IPS DF 19.7 (cell line): ENCODE data around the gene HORMAD2.

Experiments
- DNase-seq: peaks from one replicate; pipeline ENCODE4 v3.0.0-alpha.2; 2013; ENCODE audit warnings: low read depth, low spot score

HORMAD2 gene, protein sequence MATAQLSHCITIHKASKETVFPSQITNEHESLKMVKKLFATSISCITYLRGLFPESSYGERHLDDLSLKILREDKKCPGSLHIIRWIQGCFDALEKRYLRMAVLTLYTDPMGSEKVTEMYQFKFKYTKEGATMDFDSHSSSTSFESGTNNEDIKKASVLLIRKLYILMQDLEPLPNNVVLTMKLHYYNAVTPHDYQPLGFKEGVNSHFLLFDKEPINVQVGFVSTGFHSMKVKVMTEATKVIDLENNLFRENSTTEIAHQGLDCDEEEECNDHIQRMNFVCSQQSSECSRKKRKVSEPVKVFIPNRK

DNA sequence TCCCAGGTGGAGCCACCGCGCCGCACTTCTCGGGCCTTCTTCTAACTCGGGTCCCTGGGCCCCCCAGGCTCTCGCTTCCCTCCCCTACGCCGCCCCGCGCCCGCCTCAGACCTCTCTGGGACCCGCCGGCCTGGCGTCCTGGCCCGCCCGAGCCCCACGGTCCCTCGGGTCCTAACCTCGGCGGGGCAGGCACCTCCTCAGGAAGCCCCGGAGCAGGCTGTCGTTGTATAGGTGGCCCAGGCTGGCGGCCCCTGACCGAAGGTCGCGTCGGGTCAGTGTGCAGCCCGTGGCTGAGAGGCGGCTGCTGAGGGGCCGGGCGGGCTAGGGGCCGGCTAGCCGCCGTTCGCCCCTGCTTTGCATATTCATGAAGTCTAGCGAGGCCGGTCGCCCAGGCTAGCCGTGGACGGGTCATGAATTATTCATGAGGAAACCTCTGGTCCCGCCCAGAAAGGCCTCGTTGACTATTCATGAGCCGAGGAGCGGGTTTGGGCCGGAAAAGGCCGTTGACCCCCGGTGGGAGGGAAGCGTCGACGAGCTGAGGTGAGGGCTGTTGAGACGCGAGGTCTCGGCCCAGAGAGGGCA lies at the start of gene HORMAD2:
Gene HORMAD2 (plus strand): TSS at position 513 of the 582 bp plus-strand sequence. CDS start 13,489 bp downstream, outside the sequence.
- peak; percentile 72 for DNase-seq

GRCh38 chr22:30031328-30031727 lies 48.9 kb upstream of the HORMAD2 start:
- DNase-seq: no peak

- no peak for DNase-seq
These were observed 48.4 kb upstream of the HORMAD2 start for GRCh38 chr22:30031764-30032455.

DNA sequence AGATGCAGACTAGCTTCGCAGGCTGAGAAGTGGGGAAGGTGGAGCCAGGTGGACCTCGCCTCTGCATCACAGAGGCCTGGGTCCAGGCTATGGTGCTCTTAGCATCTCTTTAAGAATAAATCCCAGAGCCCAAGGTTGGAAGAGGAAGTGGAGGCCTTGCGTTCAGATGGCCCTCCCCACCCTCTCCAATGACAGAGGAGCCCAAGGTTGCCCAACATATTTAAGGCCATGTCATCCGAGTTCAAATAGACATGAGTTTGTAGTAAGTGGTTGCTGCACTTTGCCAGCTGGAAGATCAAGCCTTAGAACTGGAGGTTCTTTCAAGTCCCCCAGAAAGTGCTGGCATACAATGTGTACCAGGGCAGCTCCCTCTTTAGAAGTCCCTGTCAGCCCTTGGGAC lies 47.1 kb upstream of the HORMAD2 start:
- DNase-seq: no peak

DNA sequence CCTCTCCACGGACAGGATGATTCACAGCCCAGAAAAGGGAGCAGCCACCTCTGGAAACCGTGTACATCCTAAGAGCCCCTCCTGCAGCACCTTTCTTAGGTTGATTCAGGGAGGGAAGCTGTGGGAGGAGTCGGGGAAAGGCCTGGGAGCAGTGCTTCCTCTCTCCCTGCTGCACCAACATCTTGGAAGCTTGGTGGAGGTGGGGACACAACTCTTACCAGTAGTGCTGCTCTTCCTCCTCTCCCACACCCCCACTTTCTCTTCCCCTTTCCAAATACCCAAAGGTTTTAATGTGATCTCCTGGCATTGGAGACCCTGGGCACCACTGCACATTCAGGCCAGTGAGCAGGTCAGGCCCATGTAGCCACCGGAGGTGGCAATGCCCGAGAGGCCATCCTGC lies 46.4 kb upstream of the HORMAD2 start:
- no peak for DNase-seq

- no peak for DNase-seq
These were observed 43.6 kb upstream of the HORMAD2 start for GRCh38 chr22:30036656-30037055.

DNA sequence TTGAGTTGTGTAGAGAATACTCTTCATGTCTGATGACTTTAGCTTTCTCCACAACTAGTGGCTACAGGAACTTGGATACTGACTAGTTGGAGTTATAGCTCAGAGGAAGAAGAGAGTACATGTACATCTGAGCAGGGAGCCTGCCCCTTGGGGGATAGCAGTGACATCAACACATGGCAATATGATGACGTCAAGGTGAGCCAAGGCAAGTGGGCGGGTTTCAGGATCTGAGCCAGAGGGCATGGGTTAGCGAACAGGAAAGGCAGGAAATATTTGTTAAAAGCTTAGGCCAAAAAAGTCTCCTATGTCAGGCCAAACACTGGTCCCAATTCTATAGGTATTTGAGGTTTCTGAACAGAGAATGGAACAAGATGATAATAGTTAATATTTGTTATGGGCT lies 42.0 kb upstream of the HORMAD2 start:
- no peak for DNase-seq

DNA sequence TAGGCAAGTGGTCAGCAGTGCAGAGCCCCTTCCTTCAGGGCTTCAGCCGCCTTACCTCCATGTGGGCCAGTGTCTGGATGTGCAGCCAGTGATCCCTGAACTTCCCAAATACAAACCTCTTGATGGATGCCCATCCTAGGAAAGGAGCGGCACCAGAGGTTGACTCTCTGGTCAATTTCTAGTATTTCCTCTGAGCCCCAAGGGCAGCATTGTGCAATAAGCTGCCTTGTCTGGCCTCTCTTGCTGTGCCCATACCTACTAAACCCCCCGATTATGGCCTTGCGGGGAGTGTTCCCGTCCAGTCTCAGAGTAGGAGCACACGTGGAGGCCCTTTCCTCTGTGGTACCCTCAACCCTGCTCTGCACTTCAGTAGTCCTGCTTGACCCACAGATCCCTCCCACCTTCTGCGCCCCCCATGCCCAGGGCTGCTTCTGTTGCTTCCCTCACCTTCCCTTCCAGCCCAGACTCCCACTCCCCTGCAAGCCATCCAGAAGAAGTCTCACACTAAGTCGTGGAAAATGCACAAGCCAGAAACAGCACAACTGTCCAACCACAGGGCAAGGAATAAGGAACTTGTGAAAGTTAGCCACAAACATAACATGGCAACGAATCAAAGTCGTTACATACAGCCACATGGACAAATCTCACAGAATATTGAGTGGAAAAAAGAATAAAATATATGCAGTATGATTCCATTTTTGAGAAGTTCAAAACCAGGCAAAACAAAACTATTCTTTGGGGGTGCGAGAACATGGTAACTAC lies 39.6 kb upstream of the HORMAD2 start:
- no peak for DNase-seq

- DNase-seq: no peak
These were observed 38.8 kb upstream of the HORMAD2 start for GRCh38 chr22:30041475-30041874.

- no peak for DNase-seq
These were observed 38.4 kb upstream of the HORMAD2 start for GRCh38 chr22:30041881-30042280.

DNA sequence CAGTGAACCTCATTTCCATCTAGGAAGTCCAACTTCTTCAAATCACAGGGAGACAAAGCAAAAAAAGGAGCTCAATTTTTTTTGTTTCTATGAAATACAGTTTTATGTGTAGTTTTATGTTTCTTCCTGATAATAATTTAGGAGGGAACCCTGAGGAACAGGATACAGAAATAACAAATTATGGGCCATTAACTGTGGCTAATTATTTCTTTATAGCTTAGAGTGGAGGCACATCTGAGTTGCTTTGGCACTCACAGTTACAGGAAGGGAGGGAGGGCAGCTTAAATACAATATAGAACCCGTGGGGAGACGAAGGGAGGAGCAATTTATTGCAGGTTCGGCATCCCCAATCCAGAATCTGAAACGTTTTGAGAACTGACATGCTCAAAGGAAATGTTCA lies 37.1 kb upstream of the HORMAD2 start:
- no peak for DNase-seq

- no peak for DNase-seq
These were observed 35.9 kb upstream of the HORMAD2 start for GRCh38 chr22:30044369-30044768.

DNA sequence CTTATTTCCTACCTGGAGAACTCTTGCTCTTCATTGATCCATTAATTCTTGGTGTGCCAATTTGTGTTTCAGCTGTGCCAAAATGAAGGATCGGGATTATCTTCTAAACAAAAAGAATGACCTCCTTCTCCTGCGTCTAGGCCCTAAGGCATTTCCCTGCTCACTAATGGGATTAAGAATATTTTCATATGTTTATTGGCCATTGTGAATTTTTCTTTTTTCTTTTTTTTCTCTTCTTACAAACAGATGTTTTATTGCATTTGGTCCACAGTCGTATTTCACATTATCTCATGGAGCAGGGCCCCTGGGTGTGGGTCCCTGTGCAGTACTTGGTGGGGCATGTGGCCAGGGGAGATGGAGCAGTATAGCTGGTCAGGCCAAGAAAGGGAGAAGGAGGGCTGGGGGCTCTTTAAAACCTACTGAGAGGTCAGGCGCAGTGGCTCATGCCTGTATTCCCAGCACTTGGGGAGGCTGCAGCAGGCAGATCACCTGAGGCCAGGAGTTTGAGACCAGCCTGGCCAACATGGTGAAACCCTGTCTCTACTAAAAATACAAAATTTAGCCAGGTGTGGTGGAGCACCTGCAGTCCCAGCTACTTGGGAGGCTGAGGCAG lies 35.3 kb upstream of the HORMAD2 start:
- DNase-seq: no peak

GRCh38 chr22:30045494-30045887 lies 34.8 kb upstream of the HORMAD2 start:
- DNase-seq: no peak

DNA sequence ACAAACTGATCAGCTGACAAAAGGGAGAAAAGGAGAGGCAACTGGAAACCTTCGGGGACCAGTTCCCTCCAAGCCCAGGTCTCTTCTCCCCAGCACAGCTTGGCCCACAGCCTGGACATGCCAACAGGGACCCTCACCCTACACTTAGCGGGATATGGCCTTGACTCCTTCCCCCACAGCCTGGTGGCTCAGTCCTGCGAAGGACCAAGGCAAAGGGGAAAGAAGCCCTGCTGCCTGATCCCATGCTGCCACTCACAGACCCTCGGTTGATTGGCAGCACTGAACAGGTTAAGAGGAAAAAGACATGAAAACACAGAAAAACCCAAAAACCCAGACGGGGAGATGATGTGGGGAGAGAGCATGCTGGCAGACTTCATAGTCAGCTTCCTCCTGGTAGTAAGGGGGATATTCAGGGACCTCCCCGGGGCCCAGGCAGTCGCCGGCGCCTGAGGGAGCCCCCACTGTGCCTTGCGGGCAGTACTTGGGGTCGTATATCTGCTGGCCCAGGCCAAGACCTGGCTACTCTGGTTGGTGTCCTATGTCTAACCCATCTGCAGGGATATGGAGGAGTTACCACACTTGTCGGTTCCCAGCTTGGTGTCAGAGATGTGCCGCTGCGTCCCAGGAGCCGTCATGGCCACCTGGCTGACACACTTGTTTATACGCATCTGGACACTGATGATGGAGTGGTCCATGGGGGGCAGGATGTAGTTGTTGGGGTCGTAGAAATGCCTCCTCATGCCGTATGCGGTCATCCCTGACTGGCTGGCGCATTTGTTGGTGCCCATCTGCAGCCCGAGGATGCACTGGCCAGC lies 34.2 kb upstream of the HORMAD2 start:
- no peak for DNase-seq

DNA sequence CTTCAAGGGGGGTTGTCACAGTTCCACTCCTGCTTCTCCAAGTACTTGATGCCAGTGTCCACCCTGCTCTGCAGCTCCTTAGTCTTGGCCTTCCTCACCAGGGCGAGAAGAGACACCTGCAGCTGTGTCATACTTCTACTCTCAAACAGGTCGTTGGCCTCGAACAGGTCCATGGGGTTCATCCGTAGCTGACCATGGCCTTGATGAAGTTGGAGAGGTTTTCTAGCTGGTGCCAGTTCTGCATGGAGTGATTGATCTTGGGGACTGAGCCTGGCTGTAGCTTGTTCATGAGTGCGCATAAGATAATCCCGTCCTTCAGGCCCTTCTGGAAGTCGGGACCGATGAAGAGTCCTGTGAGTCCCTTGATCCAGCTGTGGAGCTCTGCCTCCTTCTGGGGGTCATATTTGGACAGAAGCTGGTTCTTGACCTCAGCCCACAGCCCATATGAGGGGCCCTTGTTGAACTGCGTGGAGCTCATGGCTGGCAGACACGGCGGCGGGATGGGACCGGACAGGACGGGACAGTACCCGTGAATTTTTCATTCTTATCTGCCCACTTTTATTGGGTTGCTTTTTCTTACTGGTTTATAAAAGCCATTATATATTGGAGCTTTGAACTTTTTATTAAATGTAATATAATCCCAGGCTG lies 33.4 kb upstream of the HORMAD2 start:
- DNase-seq: no peak

GRCh38 chr22:30047364-30047738 lies 32.9 kb upstream of the HORMAD2 start:
- DNase-seq: peak; percentile 17

- no peak for DNase-seq
These were observed 31.6 kb upstream of the HORMAD2 start for GRCh38 chr22:30048681-30049080.

DNA sequence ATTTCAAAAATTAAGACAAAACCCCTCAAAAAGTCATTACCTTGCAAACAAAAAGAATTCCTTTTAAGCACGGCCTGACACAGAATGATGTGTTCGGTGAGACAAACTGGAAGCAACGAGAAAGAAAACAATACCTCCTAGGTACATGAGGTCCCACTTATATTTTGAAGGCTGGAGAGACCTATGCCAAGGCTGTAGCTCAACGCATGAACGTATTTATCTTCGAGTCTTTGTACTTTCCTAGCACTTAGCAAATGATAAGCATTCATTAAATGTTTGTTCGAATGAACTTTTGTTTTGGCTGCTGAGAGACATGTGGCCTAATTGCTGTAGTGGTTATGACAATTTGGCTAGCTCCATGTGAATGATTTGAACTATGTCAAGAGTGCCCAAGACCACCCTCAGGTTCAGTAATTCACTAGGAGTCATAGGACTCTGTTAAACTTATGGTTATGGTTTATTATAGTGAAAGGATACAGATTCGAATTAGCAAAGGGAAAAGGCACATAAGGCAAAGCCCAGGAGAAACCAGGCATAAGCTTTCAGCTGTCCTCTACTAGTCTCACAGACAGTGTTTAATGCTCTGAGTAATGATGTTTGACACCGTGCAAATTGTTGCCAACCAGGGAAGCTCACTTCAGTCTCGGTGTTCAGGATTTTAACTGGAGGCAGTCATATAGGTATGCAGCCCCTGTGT lies 26.0 kb upstream of the HORMAD2 start:
- no peak for DNase-seq

- no peak for DNase-seq
These were observed 25.5 kb upstream of the HORMAD2 start for GRCh38 chr22:30054764-30055069.
